ENCODE measurements around the gene AGT.
"Not testable (repeated sequence)": the region's sequence is repeated elsewhere in the genome, so short reads cannot be mapped to it uniquely, and the experiment has no call there.

AGT gene

GRCh38 chr1:230746617-230747016 is 32.7 kb upstream of the AGT start:
- no peak for DNase-seq
- in situ Hi-C loops (cut with MboI; ENCODE audit: low pct_unique_long_range_greater_than_20kb, low sequenced_read_pairs) = no loop called here

- DNase-seq = no peak
- in situ Hi-C loops (cut with MboI; ENCODE audit: low pct_unique_long_range_greater_than_20kb, low sequenced_read_pairs) = no loop called here
Measured at GRCh38 chr1:230745071-230745470, 31.1 kb upstream of the AGT start.

- no peak for DNase-seq
- in situ Hi-C loops (cut with MboI; ENCODE audit: low pct_unique_long_range_greater_than_20kb, low sequenced_read_pairs) = no loop called here
Measured at GRCh38 chr1:230744382-230744781, 30.5 kb upstream of the AGT start.

- DNase-seq = no peak
- in situ Hi-C loops (cut with MboI; ENCODE audit: low pct_unique_long_range_greater_than_20kb, low sequenced_read_pairs) = no loop called here
Measured at GRCh38 chr1:230743899-230744298, 30.0 kb upstream of the AGT start.

GRCh38 chr1:230739564-230740290 is 25.8 kb upstream of the AGT start:
- in situ Hi-C loops (cut with MboI; ENCODE audit: low pct_unique_long_range_greater_than_20kb, low sequenced_read_pairs) = no loop called here
- no peak for DNase-seq

GRCh38 chr1:230737622-230738262 is 23.8 kb upstream of the AGT start:
- DNase-seq = no peak
- in situ Hi-C loops (cut with MboI; ENCODE audit: low pct_unique_long_range_greater_than_20kb, low sequenced_read_pairs) = no loop called here

- in situ Hi-C loops (cut with MboI; ENCODE audit: low pct_unique_long_range_greater_than_20kb, low sequenced_read_pairs) = no loop called here
- no peak for DNase-seq
Measured at GRCh38 chr1:230735447-230735846, 21.5 kb upstream of the AGT start.

GRCh38 chr1:230730977-230731376 is 17.1 kb upstream of the AGT start:
- in situ Hi-C loops (cut with MboI; ENCODE audit: low pct_unique_long_range_greater_than_20kb, low sequenced_read_pairs) = no loop called here
- DNase-seq = no peak

GRCh38 chr1:230728710-230729392 is 14.9 kb upstream of the AGT start:
- in situ Hi-C loops (cut with MboI; ENCODE audit: low pct_unique_long_range_greater_than_20kb, low sequenced_read_pairs) = no loop called here
- no peak for DNase-seq

- DNase-seq = no peak
- in situ Hi-C loops (cut with MboI; ENCODE audit: low pct_unique_long_range_greater_than_20kb, low sequenced_read_pairs) = no loop called here
Measured at GRCh38 chr1:230725256-230726012, 11.5 kb upstream of the AGT start.

GRCh38 chr1:230721849-230722522 is 8.1 kb upstream of the AGT start:
- DNase-seq; in situ Hi-C loops (cut with MboI; ENCODE audit: low pct_unique_long_range_greater_than_20kb, low sequenced_read_pairs): not testable (repeated sequence)

GRCh38 chr1:230717251-230717650 is 3.3 kb upstream of the AGT start:
- in situ Hi-C loops (cut with MboI; ENCODE audit: low pct_unique_long_range_greater_than_20kb, low sequenced_read_pairs) = no loop called here

GRCh38 chr1:230716453-230716852 is 2.5 kb upstream of the AGT start:
- in situ Hi-C loops (cut with MboI; ENCODE audit: low pct_unique_long_range_greater_than_20kb, low sequenced_read_pairs); DNase-seq: not testable (repeated sequence)

More at GRCh38 chr1:230717251-230717650, 3.3 kb upstream of the AGT start:
- DNase-seq = no peak

GRCh38 chr1:230715510-230715909 is 1.6 kb upstream of the AGT start:
- DNase-seq = no peak
- in situ Hi-C loops (cut with MboI; ENCODE audit: low pct_unique_long_range_greater_than_20kb, low sequenced_read_pairs) = no loop called here

- in situ Hi-C loops (cut with MboI; ENCODE audit: low pct_unique_long_range_greater_than_20kb, low sequenced_read_pairs) = no loop called here
- no peak for DNase-seq
Measured at GRCh38 chr1:230713547-230713914, 391 bp downstream of the AGT start.

- in situ Hi-C loops (cut with MboI; ENCODE audit: low pct_unique_long_range_greater_than_20kb, low sequenced_read_pairs) = no loop called here
- DNase-seq = no peak
Measured at GRCh38 chr1:230713138-230713537, 784 bp downstream of the AGT start.

- no peak for DNase-seq
- in situ Hi-C loops (cut with MboI; ENCODE audit: low pct_unique_long_range_greater_than_20kb, low sequenced_read_pairs) = no loop called here
Measured at GRCh38 chr1:230712470-230712942, 1.4 kb downstream of the AGT start.

- DNase-seq = no peak
- in situ Hi-C loops (cut with MboI; ENCODE audit: low pct_unique_long_range_greater_than_20kb, low sequenced_read_pairs) = no loop called here
Measured at GRCh38 chr1:230711245-230711644, 2.7 kb downstream of the AGT start.

GRCh38 chr1:230710543-230710904 is 3.4 kb downstream of the AGT start:
- in situ Hi-C loops (cut with MboI; ENCODE audit: low pct_unique_long_range_greater_than_20kb, low sequenced_read_pairs) = no loop called here

More at GRCh38 chr1:230710543-230710904, 3.4 kb downstream of the AGT start:
- no peak for DNase-seq

Data from KBM-7 (cell line).